Breast epithelium (tissue), 3 donors: Measurements from ENCODE around the gene ASTN2.

Source experiments
- POLR2A ChIP-seq: fragments of 450-650 bp; IDR thresholded peaks from one replicate; pipeline ENCODE4 v1.6.1; 2016; ENCODE audit warnings: antibody characterized with exemption, mild to moderate bottlenecking, moderate library complexity
- POLR2AphosphoS5 ChIP-seq, 3 donors: sonication (generic); formaldehyde crosslinking; IDR thresholded peaks; one replicate each; pipeline ENCODE4 v1.6.1; 2017; ENCODE audit warnings: antibody characterized with exemption in 3 of 3
- TF ChIP-seq, protein P1 (sequence below), 3 donors: fragments of 450-650 bp; IDR thresholded peaks; one replicate each; pipeline ENCODE4 v1.5.1; 2016 to 2017; ENCODE audit warnings: antibody characterized with exemption in 3 of 3, mild to moderate bottlenecking in 3 of 3, moderate library complexity in 3 of 3

DNA sequence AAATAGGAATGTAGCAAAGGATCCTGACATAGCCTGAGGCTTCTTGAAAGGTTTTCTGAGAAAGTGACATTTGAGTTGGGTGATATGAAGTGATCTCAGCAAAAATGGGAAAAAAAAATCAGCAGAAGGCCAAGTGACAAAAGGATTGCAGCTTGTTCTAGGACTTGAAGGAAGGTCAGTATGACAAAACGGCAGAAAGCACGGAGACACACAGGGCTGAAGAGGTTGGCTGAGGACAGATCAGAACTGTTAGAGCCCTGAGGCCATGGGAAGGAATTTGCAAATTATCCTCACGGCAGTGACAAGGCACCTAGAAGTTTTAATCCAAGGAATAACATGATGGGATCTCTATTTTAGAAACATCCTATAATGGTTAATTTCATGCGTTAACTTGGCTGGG lies 696.7 kb downstream of the ASTN2 start:
- TF ChIP-seq, protein P1, sequence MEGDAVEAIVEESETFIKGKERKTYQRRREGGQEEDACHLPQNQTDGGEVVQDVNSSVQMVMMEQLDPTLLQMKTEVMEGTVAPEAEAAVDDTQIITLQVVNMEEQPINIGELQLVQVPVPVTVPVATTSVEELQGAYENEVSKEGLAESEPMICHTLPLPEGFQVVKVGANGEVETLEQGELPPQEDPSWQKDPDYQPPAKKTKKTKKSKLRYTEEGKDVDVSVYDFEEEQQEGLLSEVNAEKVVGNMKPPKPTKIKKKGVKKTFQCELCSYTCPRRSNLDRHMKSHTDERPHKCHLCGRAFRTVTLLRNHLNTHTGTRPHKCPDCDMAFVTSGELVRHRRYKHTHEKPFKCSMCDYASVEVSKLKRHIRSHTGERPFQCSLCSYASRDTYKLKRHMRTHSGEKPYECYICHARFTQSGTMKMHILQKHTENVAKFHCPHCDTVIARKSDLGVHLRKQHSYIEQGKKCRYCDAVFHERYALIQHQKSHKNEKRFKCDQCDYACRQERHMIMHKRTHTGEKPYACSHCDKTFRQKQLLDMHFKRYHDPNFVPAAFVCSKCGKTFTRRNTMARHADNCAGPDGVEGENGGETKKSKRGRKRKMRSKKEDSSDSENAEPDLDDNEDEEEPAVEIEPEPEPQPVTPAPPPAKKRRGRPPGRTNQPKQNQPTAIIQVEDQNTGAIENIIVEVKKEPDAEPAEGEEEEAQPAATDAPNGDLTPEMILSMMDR (IDR thresholded peaks at IDR 0.05): no peak
- TF ChIP-seq POLR2A: no peak
- no peak for TF ChIP-seq POLR2AphosphoS5 (IDR thresholded peaks at IDR 0.05)
